Peyer's patch (tissue), 4 donors: ENCODE measurements around the gene AK4. TPM values are rescaled to one million over a fixed set of nuclear protein-coding genes. Genes with fewer than 3 reads are reported as not detected.

Source experiments
- DNase-seq, 3 donors: peaks; one replicate each; pipeline ENCODE4 v3.0.0-alpha.2; 2017 to 2019
- H3K27ac ChIP-seq, 4 donors: fragments of 200-600 bp; sonication (generic); one replicate each; pipeline ENCODE4 v1.5.1; 2016 to 2019
- H3K27me3 ChIP-seq, 2 donors: fragments of 200-600 bp; sonication (generic); one replicate each; pipeline ENCODE4 v1.5.1; 2019
- H3K36me3 ChIP-seq, 3 donors: fragments of 200-600 bp; sonication (generic); one replicate each; pipeline ENCODE4 v1.5.1; 2016 to 2019
- H3K4me1 ChIP-seq, 4 donors: fragments of 200-600 bp; sonication (generic); one replicate each; pipeline ENCODE4 v1.5.1; 2016 to 2019
- H3K4me3 ChIP-seq, 4 donors: fragments of 200-600 bp; sonication (generic); 1 replicate in 3 of 4; 2 replicates in 1 of 4; pipeline ENCODE4 v1.5.1; 2016 to 2019; ENCODE audit warnings: mild to moderate bottlenecking in 1 of 4
- H3K9me3 ChIP-seq, 4 donors: fragments of 200-600 bp; sonication (generic); one replicate each; pipeline ENCODE4 v1.5.1; 2016 to 2019; ENCODE audit warnings: mild to moderate bottlenecking in 1 of 4
- POLR2A ChIP-seq, 2 donors: fragments of 450-650 bp; IDR thresholded peaks; one replicate each; pipeline ENCODE4 v1.5.1; 2017; ENCODE audit warnings: antibody characterized with exemption in 2 of 2, mild to moderate bottlenecking in 2 of 2, moderate library complexity in 2 of 2
- total RNA-seq, 4 donors: library from RNA; depleted of rRNA; stranded (reverse); fragments of >200 nt; gene quantifications; one replicate each; pipeline ENCODE4 v1.1.0, GENCODE V29; 2016
- TF ChIP-seq, protein P1 (sequence below), 6 experiments: fragments of 450-650 bp in 4 of 6; fragments of 200-600 bp in 2 of 6; sonication (generic) in 1 of 6; IDR thresholded peaks; one replicate each; pipeline ENCODE4 v1.5.1; 2017 to 2019; ENCODE audit warnings: antibody characterized with exemption in 6 of 6, mild to moderate bottlenecking in 3 of 6, moderate library complexity in 1 of 6

AK4 gene
- total RNA-seq, 4 donors from 2014 or later = 4.8 to 12.2 (median 6.8) TPM

DNA sequence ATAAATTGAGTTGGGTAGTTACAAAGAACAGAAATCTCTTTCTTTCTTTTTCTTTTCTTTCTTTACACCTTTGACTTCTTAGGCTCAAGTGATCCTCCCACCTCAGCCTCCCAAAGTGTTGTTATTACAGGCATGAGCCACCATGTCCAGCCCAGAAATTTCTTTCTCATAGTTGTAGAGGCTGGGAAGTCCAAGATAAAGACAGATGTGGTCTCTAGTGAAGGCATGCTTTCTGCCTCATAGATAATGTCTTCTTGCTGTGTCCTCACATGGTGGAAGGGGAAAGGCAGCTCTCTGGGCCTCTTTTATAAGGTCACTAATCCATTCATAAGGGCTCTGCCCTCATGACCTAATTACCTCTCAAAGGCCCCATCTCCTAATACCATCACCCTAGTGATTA, 97.3 kb downstream of the AK4 start:
- no peaks in the 10 kb centered on the region for H3K4me1 ChIP-seq
- no peaks in the 10 kb centered on the region for H3K9me3 ChIP-seq
- H3K4me3 ChIP-seq = no peak overlapping the region
- no peaks in the 10 kb centered on the region for H3K27me3 ChIP-seq
- H3K36me3 ChIP-seq = no peaks in the 10 kb centered on the region
- H3K27ac ChIP-seq = no peak overlapping the region
- no peak for DNase-seq
- no peak for TF ChIP-seq POLR2A (IDR thresholded peaks at IDR 0.05)
- TF ChIP-seq, protein P1, sequence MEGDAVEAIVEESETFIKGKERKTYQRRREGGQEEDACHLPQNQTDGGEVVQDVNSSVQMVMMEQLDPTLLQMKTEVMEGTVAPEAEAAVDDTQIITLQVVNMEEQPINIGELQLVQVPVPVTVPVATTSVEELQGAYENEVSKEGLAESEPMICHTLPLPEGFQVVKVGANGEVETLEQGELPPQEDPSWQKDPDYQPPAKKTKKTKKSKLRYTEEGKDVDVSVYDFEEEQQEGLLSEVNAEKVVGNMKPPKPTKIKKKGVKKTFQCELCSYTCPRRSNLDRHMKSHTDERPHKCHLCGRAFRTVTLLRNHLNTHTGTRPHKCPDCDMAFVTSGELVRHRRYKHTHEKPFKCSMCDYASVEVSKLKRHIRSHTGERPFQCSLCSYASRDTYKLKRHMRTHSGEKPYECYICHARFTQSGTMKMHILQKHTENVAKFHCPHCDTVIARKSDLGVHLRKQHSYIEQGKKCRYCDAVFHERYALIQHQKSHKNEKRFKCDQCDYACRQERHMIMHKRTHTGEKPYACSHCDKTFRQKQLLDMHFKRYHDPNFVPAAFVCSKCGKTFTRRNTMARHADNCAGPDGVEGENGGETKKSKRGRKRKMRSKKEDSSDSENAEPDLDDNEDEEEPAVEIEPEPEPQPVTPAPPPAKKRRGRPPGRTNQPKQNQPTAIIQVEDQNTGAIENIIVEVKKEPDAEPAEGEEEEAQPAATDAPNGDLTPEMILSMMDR (IDR thresholded peaks at IDR 0.05) = no peak

DNA sequence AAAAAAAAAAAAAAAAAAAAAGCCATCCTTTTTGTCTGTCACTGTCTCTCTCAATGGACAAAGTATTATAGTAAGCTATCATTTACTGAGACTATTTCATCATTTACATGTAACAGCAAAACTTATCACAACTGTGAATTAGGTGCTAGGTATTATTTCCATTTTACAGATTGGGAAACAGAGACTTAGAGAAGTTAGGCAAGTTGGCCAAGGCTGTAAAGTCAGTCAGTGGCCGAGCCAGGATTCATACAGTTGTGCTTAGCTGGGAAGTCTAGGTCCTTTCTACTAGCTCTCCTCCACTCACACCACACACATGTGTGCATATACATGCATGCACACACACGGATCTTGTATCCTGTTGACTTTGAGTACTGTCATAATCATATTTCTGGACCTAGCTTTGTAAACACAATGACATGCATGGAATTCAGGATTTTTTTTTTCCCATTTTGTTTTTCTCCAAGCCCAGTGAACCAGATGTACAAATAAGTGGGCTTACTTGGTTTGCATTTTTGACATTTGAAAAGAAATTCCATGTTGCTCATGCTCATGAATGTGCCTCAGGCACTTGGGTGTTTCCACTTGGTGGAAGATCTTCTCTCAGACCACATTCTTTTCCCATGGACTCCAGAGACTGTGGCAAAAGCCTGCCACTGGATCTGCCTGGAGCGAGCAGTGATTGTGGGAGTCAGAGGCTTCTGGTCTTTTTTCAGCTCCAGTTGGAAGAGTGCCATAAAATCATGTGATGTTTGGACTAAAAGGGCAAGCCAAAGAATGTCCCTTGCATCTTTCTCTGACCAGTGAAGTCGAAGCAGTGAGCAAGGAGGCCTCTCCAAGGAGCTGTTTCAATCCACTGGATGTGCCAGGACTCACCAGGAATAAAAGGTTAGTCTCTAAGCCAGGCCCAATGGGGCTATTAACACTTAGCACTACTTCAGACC, 99.7 kb downstream of the AK4 start:
- H3K9me3 ChIP-seq = no peaks in the 10 kb centered on the region

DNA sequence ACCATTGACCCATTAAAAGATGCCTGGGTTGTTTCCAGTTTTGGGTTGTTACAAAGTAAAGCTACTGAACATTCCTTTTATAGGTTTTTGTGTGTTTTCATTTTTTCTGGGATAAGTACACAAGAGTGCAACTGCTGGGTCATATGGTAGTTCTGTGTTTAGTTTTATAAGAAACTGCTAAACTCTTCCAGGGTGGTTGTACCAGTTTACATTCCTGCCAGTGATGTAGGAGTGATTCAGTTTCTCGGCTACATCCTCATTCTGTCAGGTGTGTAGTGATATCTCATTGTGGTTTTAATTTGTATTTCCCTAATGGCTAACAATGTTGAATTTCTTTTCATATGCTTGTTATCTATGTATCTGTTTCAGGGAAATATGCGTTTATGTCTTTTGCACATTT, 102.8 kb downstream of the AK4 start:
- Histone ChIP-seq H3K27ac (no peak overlapping the region), H3K27me3 (no peaks in the 10 kb centered on the region), H3K4me1 (no peaks in the 10 kb centered on the region), H3K4me3 (no peak overlapping the region), H3K36me3 (no peaks in the 10 kb centered on the region), H3K9me3 (no peaks in the 10 kb centered on the region)
- DNase-seq = no peak
- TF ChIP-seq, protein P1 (IDR thresholded peaks at IDR 0.05) = no peak
- TF ChIP-seq POLR2A (IDR thresholded peaks at IDR 0.05) = no peak

More for the DNA sequence above, 99.7 kb downstream of the AK4 start:
- H3K4me1 ChIP-seq = no peaks in the 10 kb centered on the region
- no peaks in the 10 kb centered on the region for H3K36me3 ChIP-seq
- no peak overlapping the region for H3K4me3 ChIP-seq
- H3K27ac ChIP-seq = peak overlapping the region in 1 of 4 donors; percentile 39
- no peak for TF ChIP-seq POLR2A (IDR thresholded peaks at IDR 0.05)
- TF ChIP-seq, protein P1 (IDR thresholded peaks at IDR 0.05) = no peak
- no peak for DNase-seq
- H3K27me3 ChIP-seq = no peaks in the 10 kb centered on the region

DNA sequence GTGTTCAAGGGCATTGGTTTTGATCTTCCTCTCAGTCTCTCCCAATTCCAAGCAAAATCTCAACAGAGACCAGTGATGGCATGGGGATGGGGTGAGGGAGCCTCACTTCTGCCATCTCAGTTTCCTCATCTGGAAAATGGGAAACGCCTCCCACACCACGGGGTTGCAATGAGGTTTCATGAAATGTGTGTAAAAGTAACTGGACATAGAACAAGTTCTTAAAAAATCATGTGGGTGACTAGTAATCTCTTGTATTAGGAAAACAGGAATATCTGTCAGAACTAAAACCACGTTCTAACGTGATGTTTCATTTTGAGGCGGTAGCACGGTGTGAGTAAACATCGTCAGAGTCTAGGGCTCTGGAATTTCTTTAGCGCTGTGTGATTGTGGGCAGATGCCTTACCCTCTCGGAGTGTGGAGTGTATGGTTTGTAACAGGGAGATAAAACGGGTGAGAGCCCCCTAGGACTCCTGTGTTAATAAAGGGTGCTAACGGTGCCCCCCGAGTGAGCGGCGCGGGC, 105.9 kb downstream of the AK4 start:
- no peaks in the 10 kb centered on the region for H3K9me3 ChIP-seq
- peak overlapping the region in 1 of 4 donors; percentile 47 for H3K27ac ChIP-seq
- DNase-seq = no peak
- no peaks in the 10 kb centered on the region for H3K4me1 ChIP-seq
- no peaks in the 10 kb centered on the region for H3K36me3 ChIP-seq
- TF ChIP-seq POLR2A (IDR thresholded peaks at IDR 0.05) = no peak
- TF ChIP-seq, protein P1 (IDR thresholded peaks at IDR 0.05) = no peak
- H3K27me3 ChIP-seq = no peaks in the 10 kb centered on the region
- H3K4me3 ChIP-seq = peak overlapping the region; percentile 40 to 77 (median 74)

DNA sequence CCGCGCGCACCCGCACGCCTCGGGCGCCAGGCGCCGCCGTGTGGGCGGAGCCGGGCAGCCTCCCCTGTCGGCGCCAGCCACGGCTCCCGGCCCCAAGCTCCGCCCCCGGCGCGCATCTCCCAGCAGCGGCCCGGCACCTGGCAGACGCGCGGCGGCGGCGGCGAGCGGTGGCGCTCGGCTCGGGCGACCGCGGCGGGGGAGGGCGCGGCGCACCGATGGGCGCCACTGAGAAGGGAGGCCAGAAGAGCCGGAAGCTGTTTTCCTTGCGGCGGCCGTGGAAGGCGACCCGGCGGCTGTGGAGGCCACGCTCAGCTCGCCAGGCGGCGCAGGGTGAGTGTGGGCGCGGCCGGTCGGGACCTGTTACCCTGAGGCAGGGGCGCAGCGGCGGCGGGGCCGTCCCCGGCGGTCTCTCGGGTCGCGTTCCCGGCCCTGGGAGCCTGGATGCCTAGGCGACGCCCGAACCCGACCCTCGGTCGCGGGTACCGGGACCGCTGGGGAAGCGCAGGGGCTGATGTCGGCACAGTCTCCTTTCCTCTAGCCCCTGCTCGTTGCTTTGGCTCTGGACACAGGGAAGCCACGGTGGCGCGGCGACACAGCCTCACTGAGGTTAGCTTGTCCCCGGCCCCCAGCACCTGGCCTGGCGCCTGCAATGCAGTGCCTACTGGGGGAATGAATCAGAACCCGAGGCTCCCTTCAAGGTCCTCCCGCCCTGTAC, 106.5 kb downstream of the AK4 start:
- no peak for TF ChIP-seq POLR2A (IDR thresholded peaks at IDR 0.05)
- TF ChIP-seq, protein P1 (IDR thresholded peaks at IDR 0.05) = peak in 2 of 6 experiments; percentile 10 to 12
- Histone ChIP-seq H3K4me1 (no peaks in the 10 kb centered on the region), H3K36me3 (no peaks in the 10 kb centered on the region), H3K9me3 (no peaks in the 10 kb centered on the region), H3K27me3 (no peaks in the 10 kb centered on the region), H3K4me3 (peak overlapping the region; percentile 40 to 77 (median 74)), H3K27ac (peak overlapping the region in 3 of 4 donors; percentile 5 to 67 (median 47))
- DNase-seq = peak; percentile 79 to 92 (median 88)
